IMR-90 (cell line): ENCODE measurements around the gene RGL1. TPM values are rescaled to one million over a fixed set of nuclear protein-coding genes. Genes with fewer than 3 reads are reported as not detected.

Source experiments
- ATAC-seq: fragments of 200-7000 bp; cut with Tn5 transposase; 2 replicates; pipeline ENCODE4 v1.9.1; 2020; ENCODE audit warnings: low read depth, mild to moderate bottlenecking, moderate library complexity
- BruUV-seq: library from RNA; stranded (reverse); fragments of 400-500 nt; replicated peaks from 2 replicates; lab custom pipeline; 2021; lab: Mats Ljungman, UMichigan
- CTCF ChIA-PET: fragments of 300-600 bp; formaldehyde crosslinking; extraction: SDS; loops from one replicate; lab custom pipeline; 2021; ENCODE audit warnings: antibody characterized with exemption; lab: Yijun Ruan, JAX
- POLR2A ChIA-PET: fragments of 300-600 bp; sonication (Branson Sonifier 250); formaldehyde crosslinking; loops from one replicate; lab custom pipeline; 2022; ENCODE audit warnings: antibody characterized with exemption; ENCODE audit not compliant: unreplicated experiment; lab: Charles Lee
- DNase-seq: peaks from one replicate; pipeline ENCODE4 v3.0.0; 2013
- H2AFZ ChIP-seq: replicated peaks from 2 replicates; pipeline ENCODE3; 2013; ENCODE audit warnings: low read length, mild to moderate bottlenecking; ENCODE audit not compliant: poor library complexity
- H2AK5ac ChIP-seq: 2 replicates; pipeline ENCODE4 v1.6.1; 2013; ENCODE audit warnings: low read depth, low read length, inconsistent platforms
- H2AK9ac ChIP-seq: replicated peaks from 2 replicates; pipeline ENCODE3; 2013; ENCODE audit warnings: mild to moderate bottlenecking, low read depth, low read length, moderate library complexity; ENCODE audit not compliant: poor library complexity
- H2BK120ac ChIP-seq: 2 replicates; pipeline ENCODE4 v1.6.1; 2013; ENCODE audit warnings: low read depth, low read length, inconsistent platforms
- H2BK15ac ChIP-seq: 3 replicates; pipeline ENCODE4 v1.6.1; 2013; ENCODE audit warnings: low read depth, low read length, inconsistent platforms
- H2BK20ac ChIP-seq: 2 replicates; pipeline ENCODE4 v1.6.1; 2013; ENCODE audit warnings: low read depth, mild to moderate bottlenecking, inconsistent platforms, low read length, moderate library complexity
- H2BK5ac ChIP-seq: 2 replicates; pipeline ENCODE4 v1.6.1; 2013; ENCODE audit warnings: mild to moderate bottlenecking, low read depth, low read length, inconsistent platforms; ENCODE audit not compliant: poor library complexity, severe bottlenecking
- H3K14ac ChIP-seq: replicated peaks from 2 replicates; pipeline ENCODE4 v1.6.1; 2013; ENCODE audit warnings: low read depth, low read length, inconsistent platforms
- H3K18ac ChIP-seq: 2 replicates; pipeline ENCODE4 v1.6.1; 2013; ENCODE audit warnings: low read depth, low read length, control low read depth
- H3K23ac ChIP-seq: 2 replicates; pipeline ENCODE4 v1.6.1; 2013; ENCODE audit warnings: low read depth, low read length, inconsistent platforms
- H3K27ac ChIP-seq: 2 replicates; pipeline ENCODE4 v1.5.1; 2013; ENCODE audit warnings: mild to moderate bottlenecking, control low read depth, low read length; ENCODE audit not compliant: insufficient read depth
- H3K27me3 ChIP-seq: 2 replicates; pipeline ENCODE4 v1.6.1; 2013; ENCODE audit warnings: low read length; ENCODE audit not compliant: control insufficient read depth, insufficient read depth
- H3K36me3 ChIP-seq: 2 replicates; pipeline ENCODE4 v1.6.1; 2013; ENCODE audit warnings: low read length, mixed read lengths; ENCODE audit not compliant: control insufficient read depth, insufficient read depth
- H3K4ac ChIP-seq: 2 replicates; pipeline ENCODE4 v1.6.1; 2013; ENCODE audit warnings: low read depth, low read length, inconsistent platforms
- H3K4me1 ChIP-seq: 2 replicates; pipeline ENCODE4 v1.6.1; 2013; ENCODE audit warnings: low read length, mixed read lengths; ENCODE audit not compliant: control insufficient read depth, insufficient read depth
- H3K4me2 ChIP-seq: 2 replicates; pipeline ENCODE4 v1.6.1; 2013; ENCODE audit warnings: low read depth, mild to moderate bottlenecking, control low read depth, low read length, moderate library complexity
- H3K4me3 ChIP-seq: 2 replicates; pipeline ENCODE4 v1.5.1; 2013; ENCODE audit warnings: low read depth, mild to moderate bottlenecking, control low read depth, low read length, moderate library complexity; ENCODE audit not compliant: insufficient read depth
- H3K56ac ChIP-seq: 2 replicates; pipeline ENCODE4 v1.6.1; 2013; ENCODE audit warnings: low read length, inconsistent platforms; ENCODE audit not compliant: insufficient read depth; ENCODE audit errors: extremely low read depth
- H3K79me1 ChIP-seq, 2 experiments: 2 replicates each; pipeline ENCODE4 v1.6.1; 2013; ENCODE audit warnings: low read length in 2 of 2, inconsistent platforms in 1 of 2, low read depth in 1 of 2
- H3K9ac ChIP-seq: 2 replicates; pipeline ENCODE4 v1.6.1; 2013; ENCODE audit warnings: low read depth, low read length, control low read depth
- H3K9me1 ChIP-seq: 2 replicates; pipeline ENCODE4 v1.6.1; 2013; ENCODE audit warnings: low read length, inconsistent platforms; ENCODE audit not compliant: insufficient read depth
- H3K9me3 ChIP-seq: 2 replicates; pipeline ENCODE4 v1.6.1; 2013; ENCODE audit warnings: low read length; ENCODE audit not compliant: control insufficient read depth, insufficient read depth
- H4K20me1 ChIP-seq: 2 replicates; pipeline ENCODE4 v1.6.1; 2013; ENCODE audit warnings: low read length, inconsistent platforms; ENCODE audit not compliant: insufficient read depth
- H4K5ac ChIP-seq: 2 replicates; pipeline ENCODE4 v1.6.1; 2013; ENCODE audit warnings: mild to moderate bottlenecking, low read depth, low read length, control low read depth
- H4K8ac ChIP-seq, 2 experiments: 2 replicates each; pipeline ENCODE4 v1.6.1; 2013; ENCODE audit warnings: low read depth in 2 of 2, low read length in 2 of 2, control low read depth in 1 of 2, inconsistent platforms in 1 of 2
- H4K91ac ChIP-seq: 2 replicates; pipeline ENCODE4 v1.6.1; 2013; ENCODE audit warnings: low read depth, low read length, inconsistent platforms; ENCODE audit not compliant: insufficient read depth
- BHLHE40 ChIP-seq: fragments of 150-350 bp; IDR thresholded peaks from 2 replicates; pipeline ENCODE4 v1.6.1; 2016; ENCODE audit warnings: mild to moderate bottlenecking, low read depth, low read length
- CEBPB ChIP-seq: IDR thresholded peaks from 2 replicates; pipeline ENCODE4 v1.6.1; 2012; ENCODE audit warnings: low read depth, low read length, improper control_type of control experiment
- CHD1 ChIP-seq: IDR thresholded peaks from 2 replicates; pipeline ENCODE4 v1.6.1; 2012; ENCODE audit warnings: low read depth, low read length, improper control_type of control experiment
- FOS ChIP-seq: fragments of 150-350 bp; IDR thresholded peaks from 2 replicates; pipeline ENCODE4 v1.6.1; 2016; ENCODE audit warnings: low read depth, low read length
- MAFK ChIP-seq: IDR thresholded peaks from 2 replicates; pipeline ENCODE4 v1.6.1; 2012; ENCODE audit warnings: low read depth, low read length, improper control_type of control experiment
- MAZ ChIP-seq: IDR thresholded peaks from 2 replicates; pipeline ENCODE4 v1.6.1; 2012; ENCODE audit warnings: low read depth, mild to moderate bottlenecking, low read length, improper control_type of control experiment, moderate library complexity, borderline replicate concordance
- NFE2L2 ChIP-seq: fragments of 150-350 bp; IDR thresholded peaks from 2 replicates; pipeline ENCODE4 v1.6.1; 2016; ENCODE audit warnings: low read depth, mild to moderate bottlenecking, low read length
- POLR2A ChIP-seq: IDR thresholded peaks from 2 replicates; pipeline ENCODE4 v1.6.1; 2012; ENCODE audit warnings: mild to moderate bottlenecking, low read depth, low read length
- RAD21 ChIP-seq: IDR thresholded peaks from 2 replicates; pipeline ENCODE4 v1.6.1; 2012; ENCODE audit warnings: low read length, improper control_type of control experiment
- RCOR1 ChIP-seq: IDR thresholded peaks from 2 replicates; pipeline ENCODE4 v1.6.1; 2012; ENCODE audit warnings: mild to moderate bottlenecking, low read length, improper control_type of control experiment; ENCODE audit not compliant: insufficient replicate concordance
- SMC3 ChIP-seq: fragments of 150-350 bp; IDR thresholded peaks from 2 replicates; pipeline ENCODE4 v1.6.1; 2016; ENCODE audit warnings: low read depth, mild to moderate bottlenecking, antibody characterized with exemption, low read length, moderate library complexity
- WGBS, 2 experiments: methylation state at CpG; one replicate each; pipeline versions ENCODE4 v1.1.5 to v1.1.7; 2013; ENCODE audit warnings: missing lambda C conversion rate in 2 of 2; ENCODE audit not compliant: insufficient read length in 1 of 2; ENCODE audit errors: extremely low coverage in 2 of 2; 5-methylcytosine and 5-hydroxymethylcytosine counted together
- dilution Hi-C: fragments of 300-500 bp; cut with HindIII; formaldehyde crosslinking; loops from one replicate; pipeline ENCODE4 v1.14.3; 2018; ENCODE audit warnings: low sequenced_read_pairs; ENCODE audit not compliant: unreplicated experiment
- in situ Hi-C: fragments of 300-500 bp; cut with MboI; formaldehyde crosslinking; loops from 3 replicates; pipeline ENCODE4 v1.14.3; 2019; ENCODE audit warnings: low sequenced_read_pairs, inconsistent platforms, mixed read lengths
- intact Hi-C: fragments of 100-400 bp; cut with micrococcal nuclease; formaldehyde crosslinking; loops from 2 replicates; pipeline ENCODE4 v1.10.0; 2022
- polyA plus RNA-seq, 3 experiments: library from polyadenylated mRNA; depleted of rRNA; stranded (reverse); fragments of >200 nt; gene quantifications; 2 replicates each; pipeline ENCODE4 v1.2.3, GENCODE V29; 2012; ENCODE audit warnings: low replicate concordance in 1 of 3
- total RNA-seq: library from RNA; depleted of rRNA; stranded (reverse); fragments of >200 nt; gene quantifications from 2 replicates; pipeline ENCODE4 v1.2.3, GENCODE V29; 2012
- TF ChIP-seq, protein P1 (sequence below): fragments of 150-350 bp; IDR thresholded peaks from 2 replicates; pipeline ENCODE4 v1.6.1; 2017; ENCODE audit warnings: mild to moderate bottlenecking, antibody characterized with exemption, low read length, low read depth
- TF ChIP-seq, protein P2 (sequence below): fragments of 150-350 bp; IDR thresholded peaks from 2 replicates; pipeline ENCODE4 v1.6.1; 2016; ENCODE audit warnings: low read depth, mild to moderate bottlenecking, low read length, moderate library complexity, borderline replicate concordance

The RGL1 gene
- total and polyA plus RNA-seq, 2 of the 4 experiments (the other 2 are of a cell fraction): 4.7 to 7.5 TPM

DNA sequence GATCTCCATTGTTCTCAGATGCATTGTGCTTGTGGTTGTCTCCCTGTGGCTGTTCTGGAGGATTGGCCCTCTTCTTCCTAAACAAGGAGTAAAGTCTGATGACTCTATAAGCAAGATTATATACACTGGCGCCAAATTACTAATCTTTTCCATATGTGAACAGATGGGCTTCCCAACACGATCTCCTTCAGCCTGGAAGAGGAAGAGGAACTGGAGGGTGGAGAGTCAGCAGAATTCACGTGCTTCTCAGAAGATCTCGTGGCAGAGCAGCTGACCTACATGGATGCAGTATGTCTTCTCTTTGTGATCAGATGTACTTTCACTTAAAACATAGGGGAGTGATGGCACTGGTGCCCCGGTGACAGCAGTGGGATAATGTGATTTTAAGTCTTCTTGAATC is 78.7 kb downstream of the RGL1 start:
- Histone ChIP-seq H3K9ac (no peak overlapping the region), H4K20me1 (no peaks in the 10 kb centered on the region; the same call in 1 of the 2 replicates), H2AK5ac (no peak overlapping the region; the same call in 1 of the 2 replicates), H3K56ac (no peak overlapping the region), H2BK15ac (peak overlapping the region; percentile 18; the same call in 1 of the 3 replicates), H3K23ac (no peak overlapping the region), H2BK120ac (no peak overlapping the region), H3K4me1 (peaks cover 13% of the 10 kb centered on the region), H4K91ac (no peak overlapping the region), H4K8ac (no peak overlapping the region), H3K79me1 (no peaks in the 10 kb centered on the region; a peak in 1 of 4 replicates), H3K14ac (no peak overlapping the region), H2BK5ac (no peak overlapping the region), H3K4ac (no peak overlapping the region), H3K9me1 (peaks cover 13% of the 10 kb centered on the region), H3K4me3 (no peak overlapping the region), H3K9me3 (no peaks in the 10 kb centered on the region), H3K27me3 (no peaks in the 10 kb centered on the region), H2AFZ (no peak overlapping the region), H3K18ac (no peak overlapping the region), H2BK20ac (no peak overlapping the region), H2AK9ac (no peak overlapping the region), H3K4me2 (no peak overlapping the region), H3K27ac (no peak overlapping the region), H3K36me3 (peaks cover 9% of the 10 kb centered on the region), H4K5ac (no peak overlapping the region)
- in situ Hi-C loops (no loop called here), intact Hi-C loops (no loop called here), dilution Hi-C loops (no loop called here)
- DNase-seq (no peak), ATAC-seq (no peak)
- no TSS peak for BruUV-seq
- TF ChIP-seq, protein P1, sequence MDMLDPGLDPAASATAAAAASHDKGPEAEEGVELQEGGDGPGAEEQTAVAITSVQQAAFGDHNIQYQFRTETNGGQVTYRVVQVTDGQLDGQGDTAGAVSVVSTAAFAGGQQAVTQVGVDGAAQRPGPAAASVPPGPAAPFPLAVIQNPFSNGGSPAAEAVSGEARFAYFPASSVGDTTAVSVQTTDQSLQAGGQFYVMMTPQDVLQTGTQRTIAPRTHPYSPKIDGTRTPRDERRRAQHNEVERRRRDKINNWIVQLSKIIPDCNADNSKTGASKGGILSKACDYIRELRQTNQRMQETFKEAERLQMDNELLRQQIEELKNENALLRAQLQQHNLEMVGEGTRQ: no peak
- no peak for TF ChIP-seq CEBPB
- TF ChIP-seq, protein P2, sequence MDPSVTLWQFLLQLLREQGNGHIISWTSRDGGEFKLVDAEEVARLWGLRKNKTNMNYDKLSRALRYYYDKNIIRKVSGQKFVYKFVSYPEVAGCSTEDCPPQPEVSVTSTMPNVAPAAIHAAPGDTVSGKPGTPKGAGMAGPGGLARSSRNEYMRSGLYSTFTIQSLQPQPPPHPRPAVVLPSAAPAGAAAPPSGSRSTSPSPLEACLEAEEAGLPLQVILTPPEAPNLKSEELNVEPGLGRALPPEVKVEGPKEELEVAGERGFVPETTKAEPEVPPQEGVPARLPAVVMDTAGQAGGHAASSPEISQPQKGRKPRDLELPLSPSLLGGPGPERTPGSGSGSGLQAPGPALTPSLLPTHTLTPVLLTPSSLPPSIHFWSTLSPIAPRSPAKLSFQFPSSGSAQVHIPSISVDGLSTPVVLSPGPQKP: no peak
- no peak for TF ChIP-seq BHLHE40
- TF ChIP-seq CHD1: no peak
- no peak for TF ChIP-seq NFE2L2
- no peak for TF ChIP-seq MAFK
- TF ChIP-seq POLR2A: no peak
- TF ChIP-seq MAZ: no peak
- no peak for TF ChIP-seq FOS
- TF ChIP-seq SMC3: no peak
- no peak for TF ChIP-seq RCOR1
- TF ChIP-seq RAD21: no peak
- 100% methylated on average over 1 of the region's 5 CpGs; no CpG with 5 or more reads in 1 of the 2 experiments for WGBS, 2 experiments
- CTCF ChIA-PET: no interaction called here
- POLR2A ChIA-PET: no interaction called here
